OCI-LY3 (cell line): ENCODE measurements around the gene ACTMAP.

Experiments
- H2AFZ ChIP-seq: fragments of 200-600, 300-600 bp; shearing (Covaris generic); 2 replicates; pipeline ENCODE4 v1.6.0; 2014; ENCODE audit warnings: antibody characterized with exemption, low read depth, low read length
- H3K27ac ChIP-seq: fragments of 200-600, 300-600 bp; sonication (generic); 2 replicates; pipeline ENCODE4 v1.5.1; 2014; ENCODE audit warnings: mild to moderate bottlenecking, low read length, moderate library complexity, mixed read lengths
- H3K27me3 ChIP-seq: fragments of 200-600, 300-600 bp; sonication (generic); 2 replicates; pipeline ENCODE4 v1.6.1; 2014; ENCODE audit warnings: low read depth, low read length, mixed read lengths
- H3K36me3 ChIP-seq: fragments of 200-600, 300-600 bp; sonication (generic); replicated peaks from 2 replicates; pipeline ENCODE3; 2014; ENCODE audit warnings: low read depth, low read length, mixed read lengths
- H3K4me1 ChIP-seq: fragments of 300-600, 200-600 bp; sonication (generic); 2 replicates; pipeline ENCODE4 v1.6.1; 2014; ENCODE audit warnings: low read length, mixed read lengths
- H3K4me2 ChIP-seq: fragments of 200-600, 300-600 bp; sonication (generic); 2 replicates; pipeline ENCODE4 v1.6.1; 2014; ENCODE audit warnings: low read length, mixed read lengths
- H3K4me3 ChIP-seq: fragments of 300-600, 200-600 bp; sonication (generic); 2 replicates; pipeline ENCODE4 v1.5.1; 2014; ENCODE audit warnings: antibody characterized with exemption, mild to moderate bottlenecking, low read length, moderate library complexity
- H3K79me2 ChIP-seq: fragments of 300-600, 200-600 bp; shearing (Covaris generic); 2 replicates; pipeline ENCODE4 v1.6.1; 2014; ENCODE audit warnings: mild to moderate bottlenecking, low read length, mixed read lengths
- H3K9ac ChIP-seq: fragments of 300-600, 200-600 bp; shearing (Covaris generic); 2 replicates; pipeline ENCODE4 v1.6.0; 2014; ENCODE audit warnings: mild to moderate bottlenecking, low read length, moderate library complexity
- H3K9me3 ChIP-seq: fragments of 200-600, 300-600 bp; shearing (Covaris generic); 2 replicates; pipeline ENCODE4 v1.6.1; 2014; ENCODE audit warnings: low read length, mixed read lengths; ENCODE audit not compliant: insufficient read depth
- H4K20me1 ChIP-seq: fragments of 200-600, 300-600 bp; sonication (generic); 2 replicates; pipeline ENCODE4 v1.6.1; 2016; ENCODE audit warnings: low read length, mixed read lengths; ENCODE audit not compliant: insufficient read depth
- EZH2phosphoT487 ChIP-seq: fragments of 200-600 bp; shearing (Covaris generic); IDR thresholded peaks from 2 replicates; pipeline ENCODE4 v1.6.1; 2018; ENCODE audit warnings: antibody characterized with exemption, mixed run types, low read depth
- TF ChIP-seq, protein P1 (sequence below): fragments of 200-600, 300-600 bp; sonication (generic); IDR thresholded peaks from 2 replicates; pipeline ENCODE4 v1.5.1; 2014; ENCODE audit warnings: antibody characterized with exemption, low read length, low read depth

The ACTMAP gene

DNA sequence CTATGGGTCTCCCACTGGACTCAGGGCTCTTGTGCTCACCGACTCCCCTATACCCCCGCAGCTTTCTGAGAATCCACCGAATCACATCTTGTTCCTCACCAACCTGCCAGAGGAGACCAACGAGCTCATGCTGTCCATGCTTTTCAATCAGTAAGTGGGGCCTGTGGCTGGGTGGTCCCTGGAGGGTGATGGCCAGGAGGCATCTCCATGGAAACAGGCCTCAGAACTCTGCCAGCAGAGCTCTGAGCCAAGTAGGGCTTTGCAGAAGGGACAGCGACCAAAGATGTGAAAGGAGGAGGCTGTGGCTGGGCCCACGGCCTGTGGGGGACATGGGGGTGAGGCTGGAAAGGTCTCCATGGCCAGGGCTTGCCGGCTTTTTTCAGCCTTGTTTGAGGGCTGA, 13.2 kb upstream of the ACTMAP start:
- Histone ChIP-seq H3K79me2 (peaks cover 44% of the 10 kb centered on the region), H3K4me2 (no peak overlapping the region), H3K27me3 (no peaks in the 10 kb centered on the region), H2AFZ (no peak overlapping the region), H3K9me3 (no peaks in the 10 kb centered on the region), H3K36me3 (peaks cover 70% of the 10 kb centered on the region), H3K4me1 (0 out of 2 replicates have a peak, but pooled peaks cover 4% of the 10 kb centered on the region), H4K20me1 (peaks cover 53% of the 10 kb centered on the region), H3K4me3 (no peak overlapping the region), H3K27ac (no peak overlapping the region), H3K9ac (no peak overlapping the region)
- TF ChIP-seq EZH2phosphoT487, result no peak
- TF ChIP-seq, protein P1, sequence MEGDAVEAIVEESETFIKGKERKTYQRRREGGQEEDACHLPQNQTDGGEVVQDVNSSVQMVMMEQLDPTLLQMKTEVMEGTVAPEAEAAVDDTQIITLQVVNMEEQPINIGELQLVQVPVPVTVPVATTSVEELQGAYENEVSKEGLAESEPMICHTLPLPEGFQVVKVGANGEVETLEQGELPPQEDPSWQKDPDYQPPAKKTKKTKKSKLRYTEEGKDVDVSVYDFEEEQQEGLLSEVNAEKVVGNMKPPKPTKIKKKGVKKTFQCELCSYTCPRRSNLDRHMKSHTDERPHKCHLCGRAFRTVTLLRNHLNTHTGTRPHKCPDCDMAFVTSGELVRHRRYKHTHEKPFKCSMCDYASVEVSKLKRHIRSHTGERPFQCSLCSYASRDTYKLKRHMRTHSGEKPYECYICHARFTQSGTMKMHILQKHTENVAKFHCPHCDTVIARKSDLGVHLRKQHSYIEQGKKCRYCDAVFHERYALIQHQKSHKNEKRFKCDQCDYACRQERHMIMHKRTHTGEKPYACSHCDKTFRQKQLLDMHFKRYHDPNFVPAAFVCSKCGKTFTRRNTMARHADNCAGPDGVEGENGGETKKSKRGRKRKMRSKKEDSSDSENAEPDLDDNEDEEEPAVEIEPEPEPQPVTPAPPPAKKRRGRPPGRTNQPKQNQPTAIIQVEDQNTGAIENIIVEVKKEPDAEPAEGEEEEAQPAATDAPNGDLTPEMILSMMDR, result no peak

DNA sequence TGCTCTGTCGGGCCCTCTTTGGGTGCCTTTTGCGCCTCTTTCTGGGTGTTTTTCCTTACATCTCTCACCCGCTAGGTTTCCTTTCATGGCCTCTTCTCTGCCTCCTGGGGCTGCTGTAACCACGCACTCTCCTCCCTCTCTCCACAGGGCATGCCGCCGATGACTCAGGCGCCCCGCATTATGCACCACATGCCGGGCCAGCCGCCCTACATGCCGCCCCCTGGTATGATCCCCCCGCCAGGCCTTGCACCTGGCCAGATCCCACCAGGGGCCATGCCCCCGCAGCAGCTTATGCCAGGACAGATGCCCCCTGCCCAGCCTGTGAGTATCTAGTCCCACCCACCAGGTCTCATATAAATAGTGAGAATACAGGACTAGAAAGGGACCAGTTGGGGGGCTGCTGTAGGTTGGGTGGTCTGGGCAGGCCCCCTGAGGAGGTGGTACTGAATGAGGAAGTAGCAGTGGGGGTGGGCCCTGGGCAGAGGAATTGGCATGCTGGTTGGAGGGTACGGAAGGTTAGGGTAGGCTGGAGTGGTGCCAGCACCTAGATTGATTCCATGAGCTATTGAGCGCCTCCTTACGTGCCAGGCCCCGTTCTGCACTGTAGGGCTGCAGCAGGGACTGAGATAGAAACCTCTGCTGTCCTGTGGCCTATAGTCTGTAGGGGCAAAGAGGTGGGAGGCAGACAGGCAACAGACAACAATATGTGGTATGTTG, 12.6 kb upstream of the ACTMAP start:
- Histone ChIP-seq H4K20me1 (peaks cover 58% of the 10 kb centered on the region), H3K79me2 (peaks cover 50% of the 10 kb centered on the region), H3K9me3 (no peaks in the 10 kb centered on the region), H3K9ac (no peak overlapping the region), H3K4me3 (no peak overlapping the region), H3K27me3 (no peaks in the 10 kb centered on the region), H3K36me3 (peaks cover 76% of the 10 kb centered on the region), H3K4me2 (no peak overlapping the region), H2AFZ (no peak overlapping the region), H3K27ac (no peak overlapping the region), H3K4me1 (0 out of 2 replicates have a peak, but pooled peaks cover 4% of the 10 kb centered on the region)
- TF ChIP-seq, protein P1, result no peak
- no peak for TF ChIP-seq EZH2phosphoT487

DNA sequence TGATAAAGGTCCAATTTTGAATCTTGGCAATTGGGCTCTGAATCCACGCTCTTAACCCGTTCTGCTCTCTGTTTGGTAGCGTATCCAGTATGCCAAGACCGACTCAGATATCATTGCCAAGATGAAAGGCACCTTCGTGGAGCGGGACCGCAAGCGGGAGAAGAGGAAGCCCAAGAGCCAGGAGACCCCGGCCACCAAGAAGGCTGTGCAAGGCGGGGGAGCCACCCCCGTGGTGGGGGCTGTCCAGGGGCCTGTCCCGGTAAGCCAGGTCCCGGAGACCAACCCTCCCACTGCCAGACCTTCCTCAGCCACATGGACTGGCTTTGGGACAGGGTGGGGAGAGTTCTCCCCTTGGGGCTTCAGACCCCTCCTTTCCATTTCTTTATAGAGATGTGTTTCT, 9.1 kb upstream of the ACTMAP start:
- Histone ChIP-seq H3K4me2 (no peak overlapping the region), H3K36me3 (peaks cover 83% of the 10 kb centered on the region), H3K79me2 (peaks cover 83% of the 10 kb centered on the region)

DNA sequence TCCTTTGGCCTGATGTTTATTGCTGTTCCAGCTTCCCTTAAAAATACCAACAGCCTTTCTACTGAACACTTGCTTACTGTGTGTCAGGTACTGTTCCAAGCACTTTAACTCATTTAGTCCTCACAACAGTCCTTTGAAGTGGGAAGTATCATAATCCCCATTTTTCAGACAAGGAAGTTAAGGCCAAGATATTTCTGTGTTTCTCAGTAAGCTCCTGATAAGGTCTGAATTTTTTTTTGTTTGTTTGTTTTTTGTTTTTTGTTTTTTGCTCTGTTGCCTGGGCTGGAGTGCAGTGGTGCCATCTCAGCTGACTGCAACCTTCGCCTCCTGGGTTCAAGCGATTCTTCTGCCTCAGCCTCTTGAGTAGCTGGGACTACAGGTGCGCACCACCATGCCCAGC, 8.2 kb upstream of the ACTMAP start:
- Histone ChIP-seq H3K27ac (no peak overlapping the region), H3K27me3 (no peaks in the 10 kb centered on the region), H3K4me2 (no peak overlapping the region), H3K4me3 (no peak overlapping the region), H4K20me1 (peaks cover 71% of the 10 kb centered on the region), H3K9me3 (no peaks in the 10 kb centered on the region), H3K79me2 (peaks cover 87% of the 10 kb centered on the region), H3K36me3 (peaks cover 76% of the 10 kb centered on the region), H3K4me1 (peaks cover 33% of the 10 kb centered on the region), H3K9ac (no peak overlapping the region), H2AFZ (no peak overlapping the region)
- TF ChIP-seq EZH2phosphoT487, result no peak
- TF ChIP-seq, protein P1, result no peak

More for the DNA sequence above, 9.1 kb upstream of the ACTMAP start:
- Histone ChIP-seq H4K20me1 (peaks cover 77% of the 10 kb centered on the region), H3K9me3 (no peaks in the 10 kb centered on the region), H2AFZ (no peak overlapping the region), H3K4me3 (no peak overlapping the region), H3K27ac (no peak overlapping the region), H3K9ac (no peak overlapping the region), H3K4me1 (peaks cover 26% of the 10 kb centered on the region), H3K27me3 (no peaks in the 10 kb centered on the region)
- TF ChIP-seq, protein P1, result no peak
- TF ChIP-seq EZH2phosphoT487, result no peak
